CD14-positive monocyte (primary cell): Measurements from ENCODE around the gene AQP10. TPM values are rescaled to one million over a fixed set of nuclear protein-coding genes. Genes with fewer than 3 reads are reported as not detected.

Source experiments
- DNase-seq, 3 donors: peaks; one replicate each; pipeline ENCODE4 v3.0.0-alpha.2; 2011 to 2022
- H2AFZ ChIP-seq: 2 replicates; pipeline ENCODE4 v1.6.0; 2012; ENCODE audit warnings: mild to moderate bottlenecking, low read depth, low read length, inconsistent platforms; ENCODE audit not compliant: insufficient read depth, poor library complexity, severe bottlenecking
- H3K27ac ChIP-seq, 2 donors: 1 replicate in 1 of 2; 2 replicates in 1 of 2; pipeline ENCODE4 v1.5.1; 2012 to 2013; ENCODE audit warnings: low read length in 2 of 2, control low read depth in 1 of 2, inconsistent platforms in 1 of 2, low read depth in 1 of 2, mild to moderate bottlenecking in 1 of 2
- H3K27me3 ChIP-seq, 2 donors: one replicate each; pipeline versions ENCODE4 v1.6.0 to v1.6.1; 2011 to 2013; ENCODE audit warnings: low read length in 2 of 2; ENCODE audit not compliant: control insufficient read depth in 2 of 2, insufficient read depth in 2 of 2
- H3K36me3 ChIP-seq, 2 donors: replicated peaks in 1 of 2; 1 replicate in 1 of 2; 2 replicates in 1 of 2; pipeline versions ENCODE4 v1.5.1 to v1.6.1; 2012 to 2013; ENCODE audit warnings: low read length in 2 of 2, control low read depth in 1 of 2, inconsistent platforms in 1 of 2, mild to moderate bottlenecking in 1 of 2; ENCODE audit not compliant: insufficient read depth in 2 of 2, control insufficient read depth in 1 of 2
- H3K4me1 ChIP-seq, 2 donors: 1 replicate in 1 of 2; 2 replicates in 1 of 2; pipeline versions ENCODE4 v1.5.1 to v1.6.1; 2012 to 2013; ENCODE audit warnings: low read length in 2 of 2, control low read depth in 1 of 2, inconsistent platforms in 1 of 2, mild to moderate bottlenecking in 1 of 2, moderate library complexity in 1 of 2; ENCODE audit not compliant: insufficient read depth in 2 of 2, control insufficient read depth in 1 of 2
- H3K4me2 ChIP-seq: replicated peaks from 2 replicates; pipeline ENCODE3; 2012; ENCODE audit warnings: low read length, moderate library complexity, mild to moderate bottlenecking; ENCODE audit not compliant: poor library complexity, severe bottlenecking; ENCODE audit errors: extremely low read depth
- H3K4me3 ChIP-seq, 3 experiments: fragments of 200-600 bp in 1 of 3; sonication (generic) in 1 of 3; replicated peaks in 1 of 3; 1 replicate in 2 of 3; 2 replicates in 1 of 3; pipeline ENCODE4 v1.5.1; 2011 to 2013; ENCODE audit warnings: low read length in 3 of 3, mild to moderate bottlenecking in 3 of 3, control low read depth in 2 of 3, low read depth in 2 of 3, inconsistent platforms in 1 of 3, moderate library complexity in 1 of 3
- H3K79me2 ChIP-seq: 2 replicates; pipeline ENCODE4 v1.6.0; 2012; ENCODE audit warnings: mild to moderate bottlenecking, control low read depth, inconsistent platforms, low read length, moderate library complexity; ENCODE audit not compliant: insufficient read depth
- H3K9ac ChIP-seq: 2 replicates; pipeline ENCODE4 v1.6.0; 2017; ENCODE audit warnings: low read length, mild to moderate bottlenecking; ENCODE audit not compliant: insufficient read depth, poor library complexity, severe bottlenecking
- H3K9me3 ChIP-seq, 2 donors: replicated peaks in 1 of 2; 1 replicate in 1 of 2; 2 replicates in 1 of 2; pipeline versions ENCODE4 v1.5.1 to v1.6.1; 2012 to 2013; ENCODE audit warnings: low read length in 2 of 2, control low read depth in 1 of 2; ENCODE audit not compliant: control insufficient read depth in 1 of 2, insufficient read depth in 1 of 2
- H4K20me1 ChIP-seq: 2 replicates; pipeline ENCODE4 v1.6.0; 2012; ENCODE audit warnings: mild to moderate bottlenecking, low read length, control low read depth, moderate library complexity; ENCODE audit not compliant: insufficient read depth
- H3K27ac Mint-ChIP-seq, 7 donors: one replicate each; pipeline ENCODE4 v1.8.0; 2020; ENCODE audit warnings: mild to moderate bottlenecking in 7 of 7, mixed read lengths in 7 of 7, moderate library complexity in 6 of 7, inconsistent platforms in 2 of 7
- H3K27me3 Mint-ChIP-seq, 3 donors: one replicate each; pipeline ENCODE4 v1.8.0; 2021 to 2022; ENCODE audit warnings: low read depth in 3 of 3, mild to moderate bottlenecking in 3 of 3, mixed read lengths in 3 of 3, moderate library complexity in 3 of 3, inconsistent platforms in 1 of 3
- H3K36me3 Mint-ChIP-seq, 2 donors: one replicate each; pipeline ENCODE4 v1.8.0; 2020; ENCODE audit warnings: mixed read lengths in 2 of 2, inconsistent platforms in 1 of 2, mild to moderate bottlenecking in 1 of 2
- H3K4me1 Mint-ChIP-seq: one replicate; pipeline ENCODE4 v1.8.0; 2020; ENCODE audit warnings: mild to moderate bottlenecking, mixed read lengths
- H3K4me3 Mint-ChIP-seq, 2 donors: one replicate each; pipeline ENCODE4 v1.8.0; 2020; ENCODE audit warnings: mild to moderate bottlenecking in 2 of 2, mixed read lengths in 2 of 2, moderate library complexity in 1 of 2
- H3K9me3 Mint-ChIP-seq, 7 donors: one replicate each; pipeline ENCODE4 v1.8.0; 2020 to 2022; ENCODE audit warnings: mixed read lengths in 7 of 7, mild to moderate bottlenecking in 6 of 7, moderate library complexity in 6 of 7, inconsistent platforms in 2 of 7
- WGBS: methylation state at CpG from one replicate; pipeline ENCODE4 v1.1.5; 2013; ENCODE audit warnings: missing lambda C conversion rate; ENCODE audit not compliant: insufficient coverage; 5-methylcytosine and 5-hydroxymethylcytosine counted together
- intact Hi-C, 2 donors: fragments of 100-400 bp; cut with micrococcal nuclease; formaldehyde crosslinking; loops; one replicate each; pipeline versions ENCODE4 v1.15.0 to v1.15.1; 2023
- polyA plus RNA-seq, 3 donors: library from polyadenylated mRNA; depleted of rRNA in 1 of 3; unstranded in 2 of 3; stranded (reverse) in 1 of 3; fragments of 300-500 nt in 2 of 3; fragments of >200 nt in 1 of 3; fragmentation: Illumina TruSeq in 2 of 3; gene quantifications; 1 replicate in 2 of 3; 2 replicates in 1 of 3; pipeline ENCODE4 v1.2.3, GENCODE V29; 2012 to 2021
- TF ChIP-seq, protein P1 (sequence below): fragments of 200-600 bp; IDR thresholded peaks from one replicate; pipeline ENCODE4 v1.8.0; 2022; ENCODE audit warnings: antibody characterized with exemption, mild to moderate bottlenecking

Gene AQP10
- polyA plus RNA-seq, 3 donors: 0.09 TPM; not detected in 2

- intact Hi-C loops: no loop called here
- Mint-ChIP-seq H3K9me3 (peaks cover 20 to 58% (median 48%) of the 10 kb centered on the region in 7 donors), H3K27me3 (peaks cover 1 to 10% (median 4%) of the 10 kb centered on the region in 3 donors), H3K27ac (no peak overlapping the region), H3K4me3 (no peak overlapping the region), H3K36me3 (no peaks in the 10 kb centered on the region), H3K4me1 (no peaks in the 10 kb centered on the region)
- H4K20me1 ChIP-seq: no peaks in the 10 kb centered on the region
- H3K4me2 ChIP-seq: no peak overlapping the region
- H3K27me3 ChIP-seq: no peaks in the 10 kb centered on the region
- TF ChIP-seq, protein P1, sequence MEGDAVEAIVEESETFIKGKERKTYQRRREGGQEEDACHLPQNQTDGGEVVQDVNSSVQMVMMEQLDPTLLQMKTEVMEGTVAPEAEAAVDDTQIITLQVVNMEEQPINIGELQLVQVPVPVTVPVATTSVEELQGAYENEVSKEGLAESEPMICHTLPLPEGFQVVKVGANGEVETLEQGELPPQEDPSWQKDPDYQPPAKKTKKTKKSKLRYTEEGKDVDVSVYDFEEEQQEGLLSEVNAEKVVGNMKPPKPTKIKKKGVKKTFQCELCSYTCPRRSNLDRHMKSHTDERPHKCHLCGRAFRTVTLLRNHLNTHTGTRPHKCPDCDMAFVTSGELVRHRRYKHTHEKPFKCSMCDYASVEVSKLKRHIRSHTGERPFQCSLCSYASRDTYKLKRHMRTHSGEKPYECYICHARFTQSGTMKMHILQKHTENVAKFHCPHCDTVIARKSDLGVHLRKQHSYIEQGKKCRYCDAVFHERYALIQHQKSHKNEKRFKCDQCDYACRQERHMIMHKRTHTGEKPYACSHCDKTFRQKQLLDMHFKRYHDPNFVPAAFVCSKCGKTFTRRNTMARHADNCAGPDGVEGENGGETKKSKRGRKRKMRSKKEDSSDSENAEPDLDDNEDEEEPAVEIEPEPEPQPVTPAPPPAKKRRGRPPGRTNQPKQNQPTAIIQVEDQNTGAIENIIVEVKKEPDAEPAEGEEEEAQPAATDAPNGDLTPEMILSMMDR: no peak
- H3K4me1 ChIP-seq: no peaks in the 10 kb centered on the region
- no peak for DNase-seq
- peaks cover 18 to 32% of the 10 kb centered on the region in 2 donors for H3K9me3 ChIP-seq
- no peak overlapping the region for H3K27ac ChIP-seq
- no peak overlapping the region for H3K4me3 ChIP-seq
- H3K9ac ChIP-seq: no peak overlapping the region
- 83% methylated on average over 1 of the region's 8 CpGs for WGBS
- H2AFZ ChIP-seq: no peak overlapping the region
- H3K36me3 ChIP-seq: no peaks in the 10 kb centered on the region
- H3K79me2 ChIP-seq: no peaks in the 10 kb centered on the region
These were observed 25.3 kb upstream of the AQP10 start for GRCh38 chr1:154295408-154296235.

DNA sequence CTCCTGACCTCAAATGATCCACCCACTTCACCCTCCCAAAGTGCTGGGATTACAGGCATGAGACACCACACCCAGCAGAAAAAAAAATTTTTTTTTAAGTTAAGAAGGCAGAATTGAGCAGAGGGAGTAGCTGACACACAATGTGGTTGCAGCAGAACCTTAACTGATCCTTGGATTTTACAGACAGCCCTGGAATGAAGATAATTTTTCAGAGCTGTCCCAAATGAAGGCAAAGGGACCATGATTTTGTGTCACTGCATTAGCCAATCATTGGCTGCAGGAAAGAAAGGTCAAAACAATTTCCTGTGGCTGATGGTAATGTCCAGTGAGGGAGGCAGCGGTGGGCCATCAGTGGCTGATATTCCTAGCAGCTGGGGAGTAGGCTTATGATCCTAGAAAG is 19.3 kb upstream of the AQP10 start:
- H3K9me3 ChIP-seq: peaks cover 0 to 8% of the 10 kb centered on the region in 2 donors
- Mint-ChIP-seq H3K4me3 (no peak overlapping the region), H3K36me3 (no peaks in the 10 kb centered on the region), H3K27me3 (peaks cover 2 to 9% (median 3%) of the 10 kb centered on the region in 3 donors), H3K27ac (no peak overlapping the region), H3K9me3 (peaks cover 0 to 30% (median 12%) of the 10 kb centered on the region in 7 donors), H3K4me1 (no peaks in the 10 kb centered on the region)
- H3K4me3 ChIP-seq: no peak overlapping the region
- H2AFZ ChIP-seq: no peak overlapping the region
- no peaks in the 10 kb centered on the region for H3K36me3 ChIP-seq
- TF ChIP-seq, protein P1: no peak
- H3K27ac ChIP-seq: no peak overlapping the region
- DNase-seq: no peak
- no peaks in the 10 kb centered on the region for H4K20me1 ChIP-seq
- intact Hi-C loops: no loop called here
- 100% methylated on average over 1 of the region's 1 CpG for WGBS
- no peaks in the 10 kb centered on the region for H3K27me3 ChIP-seq
- H3K4me2 ChIP-seq: no peak overlapping the region
- H3K79me2 ChIP-seq: no peaks in the 10 kb centered on the region
- no peak overlapping the region for H3K9ac ChIP-seq
- no peaks in the 10 kb centered on the region for H3K4me1 ChIP-seq
